Peyer's patch (tissue), 4 donors: Measurements from ENCODE around the gene MISP3.

Experiments used
- CTCF ChIP-seq, 6 experiments: fragments of 450-650 bp in 4 of 6; fragments of 200-600 bp in 2 of 6; sonication (generic) in 1 of 6; IDR thresholded peaks; one replicate each; pipeline ENCODE4 v1.5.1; 2017 to 2019; ENCODE audit warnings: antibody characterized with exemption in 6 of 6, mild to moderate bottlenecking in 3 of 6, moderate library complexity in 1 of 6
- POLR2A ChIP-seq, 2 donors: fragments of 450-650 bp; IDR thresholded peaks; one replicate each; pipeline ENCODE4 v1.5.1; 2017; ENCODE audit warnings: antibody characterized with exemption in 2 of 2, mild to moderate bottlenecking in 2 of 2, moderate library complexity in 2 of 2

- no peak for TF ChIP-seq POLR2A (IDR thresholded peaks at IDR 0.05)
- no peak for TF ChIP-seq CTCF (IDR thresholded peaks at IDR 0.05)
Observed at GRCh38 chr19:14078411-14078810, 5.8 kb downstream of the MISP3 start.
